Ishikawa (cell line): ENCODE measurements around the gene UBXN10.

Experiments
- CEBPB ChIP-seq: IDR thresholded peaks from 2 replicates; pipeline ENCODE4 v1.6.1; 2012
- CREB1 ChIP-seq: IDR thresholded peaks from 2 replicates; pipeline ENCODE4 v1.6.1; 2012; ENCODE audit warnings: low read depth
- EGR1 ChIP-seq: IDR thresholded peaks from 2 replicates; pipeline ENCODE4 v1.6.1; 2012
- EP300 ChIP-seq: IDR thresholded peaks from 2 replicates; pipeline ENCODE4 v1.6.1; 2012; ENCODE audit warnings: borderline replicate concordance
- FOXM1 ChIP-seq: IDR thresholded peaks from 2 replicates; pipeline ENCODE4 v1.6.1; 2012; ENCODE audit warnings: low read depth, borderline replicate concordance
- MAX ChIP-seq: IDR thresholded peaks from 2 replicates; pipeline ENCODE4 v1.6.1; 2012
- NFIC ChIP-seq: IDR thresholded peaks from 2 replicates; pipeline ENCODE4 v1.6.1; 2012
- RAD21 ChIP-seq: IDR thresholded peaks from 2 replicates; pipeline ENCODE4 v1.6.1; 2012; ENCODE audit warnings: low read depth
- REST ChIP-seq: IDR thresholded peaks from 2 replicates; pipeline ENCODE4 v1.6.1; 2012; ENCODE audit warnings: low read depth, mild to moderate bottlenecking
- TAF1 ChIP-seq: IDR thresholded peaks from 2 replicates; pipeline ENCODE4 v1.6.1; 2012; ENCODE audit warnings: low read depth, mild to moderate bottlenecking
- TCF12 ChIP-seq: IDR thresholded peaks from 2 replicates; pipeline ENCODE4 v1.6.1; 2012; ENCODE audit warnings: low read depth
- TEAD4 ChIP-seq: IDR thresholded peaks from 2 replicates; pipeline ENCODE4 v1.6.1; 2012
- USF1 ChIP-seq: IDR thresholded peaks from 2 replicates; pipeline ENCODE4 v1.6.1; 2012
- YY1 ChIP-seq: IDR thresholded peaks from 2 replicates; pipeline ENCODE4 v1.6.1; 2012; ENCODE audit warnings: low read depth
- ZBTB7A ChIP-seq: IDR thresholded peaks from 2 replicates; pipeline ENCODE4 v1.6.1; 2012; ENCODE audit warnings: low read depth

The UBXN10 gene

GRCh38 chr1:20180129-20180843 is 5.6 kb upstream of the UBXN10 start:
- TF ChIP-seq NFIC (no peak), MAX (no peak), RAD21 (no peak), CREB1 (no peak), YY1 (no peak), FOXM1 (no peak), USF1 (no peak), EGR1 (no peak), TAF1 (no peak), EP300 (no peak)

GRCh38 chr1:20180844-20181207 is 5.1 kb upstream of the UBXN10 start:
- no peak for TF ChIP-seq EP300
- no peak for TF ChIP-seq FOXM1
- TF ChIP-seq USF1 = no peak
- no peak for TF ChIP-seq EGR1
- no peak for TF ChIP-seq RAD21
- no peak for TF ChIP-seq CREB1
- no peak for TF ChIP-seq NFIC
- no peak for TF ChIP-seq REST
- TF ChIP-seq TCF12 = no peak
- TF ChIP-seq TAF1 = no peak
- no peak for TF ChIP-seq CEBPB
- TF ChIP-seq ZBTB7A = no peak
- no peak for TF ChIP-seq MAX
- TF ChIP-seq YY1 = no peak
- no peak for TF ChIP-seq TEAD4

- no peak for TF ChIP-seq MAX
- TF ChIP-seq YY1 = no peak
- TF ChIP-seq EGR1 = no peak
- no peak for TF ChIP-seq EP300
- no peak for TF ChIP-seq TEAD4
- no peak for TF ChIP-seq TCF12
- TF ChIP-seq FOXM1 = no peak
- no peak for TF ChIP-seq USF1
- no peak for TF ChIP-seq REST
- no peak for TF ChIP-seq RAD21
- no peak for TF ChIP-seq CEBPB
- no peak for TF ChIP-seq TAF1
- TF ChIP-seq NFIC = no peak
- TF ChIP-seq CREB1 = no peak
- no peak for TF ChIP-seq ZBTB7A
Measured at GRCh38 chr1:20182415-20182814, 3.5 kb upstream of the UBXN10 start.

- no peak for TF ChIP-seq NFIC
- no peak for TF ChIP-seq CREB1
- TF ChIP-seq CEBPB = no peak
Measured at GRCh38 chr1:20183035-20183434, 2.9 kb upstream of the UBXN10 start.

- TF ChIP-seq REST (no peak), EP300 (no peak), TEAD4 (no peak), TCF12 (no peak), EGR1 (no peak), RAD21 (no peak), YY1 (no peak), USF1 (no peak), FOXM1 (no peak), MAX (no peak), CEBPB (no peak), NFIC (no peak)
Measured at GRCh38 chr1:20183616-20184271, 2.2 kb upstream of the UBXN10 start.
